SKM-1 treated with dmso at 0.1 percent for 144 hours (cell line): ENCODE data around the gene RAB42.
"Not testable (repeated sequence)": the region's sequence is repeated elsewhere in the genome, so short reads cannot be mapped to it uniquely, and the experiment has no call there.

Experiments used
- DNase-seq: peaks from one replicate; lab custom pipeline; 2025; ENCODE audit not compliant: unreplicated experiment; lab: John Stamatoyannopoulos, UW

The RAB42 gene

GRCh38 chr1:28591708-28592320 is at the start of gene RAB42:
Gene RAB42 (plus strand): TSS chr1:28592265. CDS start chr1:28592512, 247 bp downstream.
- DNase-seq = peak; percentile 65

GRCh38 chr1:28545246-28545628 is 46.8 kb upstream of the RAB42 start:
- DNase-seq = no peak

GRCh38 chr1:28548318-28548717 is 43.7 kb upstream of the RAB42 start:
- DNase-seq = no peak

GRCh38 chr1:28551381-28551780 is 40.7 kb upstream of the RAB42 start:
- no peak for DNase-seq

- peak; percentile 95 for DNase-seq
Measured at GRCh38 chr1:28552758-28553663, 39.1 kb upstream of the RAB42 start, which contains the start of gene TRNAU1AP. Gene TRNAU1AP (plus strand): TSS chr1:28553085. CDS start chr1:28553111, 26 bp downstream.

GRCh38 chr1:28560886-28561285 is 31.2 kb upstream of the RAB42 start:
- no peak for DNase-seq

GRCh38 chr1:28564310-28564709 is 27.8 kb upstream of the RAB42 start:
- no peak for DNase-seq

- no peak for DNase-seq
Measured at GRCh38 chr1:28565040-28565439, 27.0 kb upstream of the RAB42 start.

- no peak for DNase-seq
Measured at GRCh38 chr1:28565726-28566125, 26.3 kb upstream of the RAB42 start.

GRCh38 chr1:28566931-28567330 is 25.1 kb upstream of the RAB42 start:
- DNase-seq = no peak

GRCh38 chr1:28571911-28572310 is 20.2 kb upstream of the RAB42 start:
- DNase-seq = no peak

GRCh38 chr1:28572891-28573290 is 19.2 kb upstream of the RAB42 start:
- not testable (repeated sequence) for DNase-seq

GRCh38 chr1:28573564-28573963 is 18.5 kb upstream of the RAB42 start:
- no peak for DNase-seq

- DNase-seq = no peak
Measured at GRCh38 chr1:28577052-28577678, 14.9 kb upstream of the RAB42 start.

GRCh38 chr1:28577738-28578536 is 14.1 kb upstream of the RAB42 start:
- no peak for DNase-seq

GRCh38 chr1:28578696-28579218 is 13.3 kb upstream of the RAB42 start:
- no peak for DNase-seq

- DNase-seq = no peak
Measured at GRCh38 chr1:28579401-28579800, 12.7 kb upstream of the RAB42 start.

GRCh38 chr1:28580722-28581530 is 11.1 kb upstream of the RAB42 start:
- DNase-seq = peak; percentile 25

GRCh38 chr1:28581531-28582247 is 10.4 kb upstream of the RAB42 start:
- peak; percentile 96 for DNase-seq
